MCF 10A (cell line): ENCODE measurements around the gene GIPC2. TPM values are rescaled to one million over a fixed set of nuclear protein-coding genes. Genes with fewer than 3 reads are reported as not detected.

Experiments
- BruUV-seq: library from RNA; stranded (reverse); fragments of 400-500 nt; replicated peaks from 2 replicates; lab custom pipeline; 2021; lab: Mats Ljungman, UMichigan
- CTCF ChIA-PET: fragments of 300-600 bp; sonication (Branson Sonifier 250); formaldehyde crosslinking; extraction: SDS; loops from one replicate; lab custom pipeline; 2021; ENCODE audit warnings: antibody characterized with exemption, inconsistent platforms; lab: Yijun Ruan, JAX
- POLR2A ChIA-PET: fragments of 300-600, 350-650 bp; sonication (Branson Sonifier 250); formaldehyde crosslinking; extraction: SDS; loops from one replicate; lab custom pipeline; 2020; ENCODE audit warnings: antibody characterized with exemption, inconsistent platforms; lab: Yijun Ruan, JAX
- DNase-seq: peaks from one replicate; pipeline ENCODE4 v3.0.0-alpha.2; 2018; ENCODE audit not compliant: unreplicated experiment
- H3K27ac Mint-ChIP-seq: one replicate; pipeline ENCODE4 v1.8.0; 2022; ENCODE audit warnings: mild to moderate bottlenecking, low read depth, mixed read lengths; ENCODE audit not compliant: unreplicated experiment
- H3K27me3 Mint-ChIP-seq: one replicate; pipeline ENCODE4 v1.8.0; 2022; ENCODE audit warnings: mixed read lengths; ENCODE audit not compliant: insufficient read depth, unreplicated experiment
- H3K36me3 Mint-ChIP-seq: one replicate; pipeline ENCODE4 v1.8.0; 2022; ENCODE audit warnings: mild to moderate bottlenecking, moderate library complexity, mixed read lengths; ENCODE audit not compliant: insufficient read depth, unreplicated experiment
- H3K4me1 Mint-ChIP-seq: one replicate; pipeline ENCODE4 v1.8.0; 2022; ENCODE audit warnings: mixed read lengths; ENCODE audit not compliant: insufficient read depth, unreplicated experiment
- H3K4me3 Mint-ChIP-seq: one replicate; pipeline ENCODE4 v1.8.0; 2022; ENCODE audit warnings: mild to moderate bottlenecking, moderate library complexity, mixed read lengths; ENCODE audit not compliant: unreplicated experiment
- H3K9me3 Mint-ChIP-seq: one replicate; pipeline ENCODE4 v1.8.0; 2022; ENCODE audit warnings: mixed read lengths; ENCODE audit not compliant: unreplicated experiment
- CTCF ChIP-seq: fragments of 200-600 bp; IDR thresholded peaks from one replicate; pipeline ENCODE4 v1.8.0; 2022; ENCODE audit warnings: antibody characterized with exemption, mild to moderate bottlenecking; ENCODE audit not compliant: unreplicated experiment
- intact Hi-C: fragments of 100-400 bp; cut with micrococcal nuclease; formaldehyde crosslinking; loops from 2 replicates; pipeline ENCODE4 v1.14.1; 2022
- total RNA-seq: library from RNA; stranded (reverse); gene quantifications from 2 replicates; pipeline ENCODE4 v1.2.3, GENCODE V29; 2022

The GIPC2 gene
- total RNA-seq, 1 experiment from 2014 or later = 0.07 TPM

GRCh38 chr1:78086697-78087096, 40.9 kb downstream of the GIPC2 start:
- Mint-ChIP-seq H3K36me3 (no peaks in the 10 kb centered on the region), H3K4me3 (no peak overlapping the region), H3K27ac (no peak overlapping the region), H3K9me3 (peaks cover 19% of the 10 kb centered on the region), H3K4me1 (no peaks in the 10 kb centered on the region), H3K27me3 (no peaks in the 10 kb centered on the region)
- no TSS peak for BruUV-seq
- DNase-seq = no peak
- TF ChIP-seq CTCF = no peak
- ChIA-PET CTCF (interaction anchor here (1.1 to 1.2 kb wide), 2 partner anchors 28 to 39 kb away, joined by 3 to 4 read pairs; no protein-coding TSS in a partner anchor), POLR2A (no interaction called here)
- intact Hi-C loops = no loop called here

GRCh38 chr1:78088015-78088414, 42.2 kb downstream of the GIPC2 start:
- no peak for TF ChIP-seq CTCF
- ChIA-PET POLR2A (interaction anchor here (1.1 kb wide), 1 partner anchor 9 kb away, joined by 5 read pairs; no protein-coding TSS in a partner anchor), CTCF (interaction anchor here (0.7 to 1.2 kb wide), 2 partner anchors 10 to 40 kb away, joined by 4 to 5 read pairs; no protein-coding TSS in a partner anchor)
- H3K27me3 Mint-ChIP-seq = no peaks in the 10 kb centered on the region
- H3K4me3 Mint-ChIP-seq = no peak overlapping the region
- no peaks in the 10 kb centered on the region for H3K36me3 Mint-ChIP-seq
- DNase-seq = no peak
- no peak overlapping the region for H3K27ac Mint-ChIP-seq
- intact Hi-C loops = no loop called here
- peaks cover 8% of the 10 kb centered on the region for H3K4me1 Mint-ChIP-seq
- BruUV-seq = no TSS peak
- peaks cover 19% of the 10 kb centered on the region for H3K9me3 Mint-ChIP-seq

- intact Hi-C loops = no loop called here
- H3K4me3 Mint-ChIP-seq = no peak overlapping the region
- peaks cover 8% of the 10 kb centered on the region for H3K4me1 Mint-ChIP-seq
- no peaks in the 10 kb centered on the region for H3K27me3 Mint-ChIP-seq
- no peak for DNase-seq
- ChIA-PET POLR2A (interaction anchor here (1.1 kb wide), 1 partner anchor 9 kb away, joined by 5 read pairs; no protein-coding TSS in a partner anchor), CTCF (interaction anchor here (0.7 kb wide), 1 partner anchor 10 kb away, joined by 5 read pairs; no protein-coding TSS in a partner anchor)
- H3K36me3 Mint-ChIP-seq = no peaks in the 10 kb centered on the region
- peaks cover 19% of the 10 kb centered on the region for H3K9me3 Mint-ChIP-seq
- no peak for TF ChIP-seq CTCF
- H3K27ac Mint-ChIP-seq = no peak overlapping the region
- BruUV-seq = no TSS peak
Observed at GRCh38 chr1:78088486-78088885, 42.7 kb downstream of the GIPC2 start.

- POLR2A ChIA-PET = no interaction called here
- H3K36me3 Mint-ChIP-seq = no peaks in the 10 kb centered on the region
Observed at GRCh38 chr1:78089010-78089409, 43.2 kb downstream of the GIPC2 start.

More at GRCh38 chr1:78089010-78089409, 43.2 kb downstream of the GIPC2 start:
- Mint-ChIP-seq H3K9me3 (peaks cover 19% of the 10 kb centered on the region), H3K27me3 (no peaks in the 10 kb centered on the region), H3K4me3 (no peak overlapping the region), H3K4me1 (peaks cover 8% of the 10 kb centered on the region), H3K27ac (no peak overlapping the region)
- CTCF ChIA-PET = interaction anchor here (0.7 to 0.9 kb wide), 2 partner anchors 14 to 1936 kb away, joined by 3 read pairs; no protein-coding TSS in a partner anchor
- no peak for DNase-seq
- TF ChIP-seq CTCF = no peak
- no TSS peak for BruUV-seq
- intact Hi-C loops = no loop called here
